K562 (cell line): ENCODE data around the gene SLC22A4. TPM values are rescaled to one million over a fixed set of nuclear protein-coding genes. Genes with fewer than 3 reads are reported as not detected.
A peak's percentile ranks its signal among the peaks of the same experiment; 100 is the strongest.

Source experiments
- KLF13 ChIP-seq: fragments of 450-650 bp; IDR thresholded peaks from 2 replicates; pipeline ENCODE4 v1.6.1; 2016; ENCODE audit warnings: missing genetic modification characterization, low read depth, mild to moderate bottlenecking, missing compliant biosample characterization, moderate library complexity, borderline replicate concordance
- MGA ChIP-seq: fragments of 450-650 bp; IDR thresholded peaks from 2 replicates; pipeline ENCODE4 v1.6.1; 2016; ENCODE audit warnings: mild to moderate bottlenecking, moderate library complexity
- RB1 ChIP-seq: fragments of 450-650 bp; IDR thresholded peaks from 2 replicates; pipeline ENCODE4 v1.6.1; 2017; ENCODE audit warnings: low read depth, mild to moderate bottlenecking
- SMC3 ChIP-seq: conservative IDR thresholded peaks from 2 replicates; pipeline ENCODE4 v1.6.1; 2011; ENCODE audit warnings: low read depth, low read length, improper control_type of control experiment; ENCODE audit not compliant: insufficient read depth
- SNAPC5 ChIP-seq: fragments of 250-450 bp; sonication (Bioruptor Pico); IDR thresholded peaks from 2 replicates; pipeline ENCODE4 v1.8.0; 2021; ENCODE audit warnings: moderate library complexity, mild to moderate bottlenecking, inconsistent platforms
- STAG1 ChIP-seq: sonication (generic); formaldehyde crosslinking; IDR thresholded peaks from 2 replicates; pipeline ENCODE4 v1.5.0; 2020; ENCODE audit warnings: missing genetic modification reagents, borderline replicate concordance
- XRCC3 ChIP-seq: fragments of 450-650 bp; IDR thresholded peaks from 2 replicates; pipeline ENCODE4 v1.6.1; 2017; ENCODE audit warnings: mild to moderate bottlenecking, moderate library complexity
- ZMIZ1 ChIP-seq, 2 experiments: fragments of 150-350 bp in 1 of 2; IDR thresholded peaks; 2 replicates each; pipeline ENCODE4 v1.6.1; 2012 to 2016; ENCODE audit warnings: low read depth in 2 of 2, low read length in 2 of 2, mild to moderate bottlenecking in 1 of 2, moderate library complexity in 1 of 2
- ZNF766 ChIP-seq: fragments of 200-800 bp; sonication (Bioruptor generic); conservative IDR thresholded peaks from 2 replicates; pipeline ENCODE4 v1.6.1; 2016; ENCODE audit warnings: missing genetic modification characterization, missing compliant biosample characterization
- ZNF77 ChIP-seq: fragments of 250-450 bp; sonication (Bioruptor Pico); IDR thresholded peaks from 2 replicates; pipeline ENCODE4 v1.5.0; 2020
- polyA plus RNA-seq, 8 experiments: library from polyadenylated mRNA; depleted of rRNA in 4 of 8; stranded (reverse) in 5 of 8; unstranded in 3 of 8; fragments of >200 nt; fragmentation: Nextera tagmentation in 2 of 8; fragmentation: Illumina TruSeq in 1 of 8; extraction: Ambion mirVana in 2 of 8; extraction: Trizol in 1 of 8; gene quantifications; 2 replicates each; pipeline versions ENCODE4 v1.2.1 to v1.2.3, GENCODE V29; 2011 to 2014; ENCODE audit warnings: inconsistent platforms in 1 of 8, missing spikeins in 1 of 8
- total RNA-seq, 7 experiments: library from RNA; depleted of rRNA in 6 of 7; stranded (reverse); fragments of >200 nt in 6 of 7; fragmentation: Illumina TruSeq in 2 of 7; extraction: Trizol in 2 of 7; gene quantifications; 2 replicates each; pipeline versions ENCODE4 v1.2.1 to v1.2.3, GENCODE V29; 2011 to 2021; ENCODE audit warnings: low replicate concordance in 1 of 7
- TF ChIP-seq, protein P1 (sequence below): fragments of 450-650 bp; formaldehyde crosslinking; IDR thresholded peaks from 2 replicates; pipeline ENCODE4 v1.4.0; 2020; ENCODE audit warnings: mild to moderate bottlenecking, moderate library complexity

Gene SLC22A4
- total and polyA plus RNA-seq, 9 of the 15 experiments (the other 6 are each of a cell fraction or from before 2014, with no cell fraction given) = 2.7 to 9.5 (median 6.2) TPM

DNA sequence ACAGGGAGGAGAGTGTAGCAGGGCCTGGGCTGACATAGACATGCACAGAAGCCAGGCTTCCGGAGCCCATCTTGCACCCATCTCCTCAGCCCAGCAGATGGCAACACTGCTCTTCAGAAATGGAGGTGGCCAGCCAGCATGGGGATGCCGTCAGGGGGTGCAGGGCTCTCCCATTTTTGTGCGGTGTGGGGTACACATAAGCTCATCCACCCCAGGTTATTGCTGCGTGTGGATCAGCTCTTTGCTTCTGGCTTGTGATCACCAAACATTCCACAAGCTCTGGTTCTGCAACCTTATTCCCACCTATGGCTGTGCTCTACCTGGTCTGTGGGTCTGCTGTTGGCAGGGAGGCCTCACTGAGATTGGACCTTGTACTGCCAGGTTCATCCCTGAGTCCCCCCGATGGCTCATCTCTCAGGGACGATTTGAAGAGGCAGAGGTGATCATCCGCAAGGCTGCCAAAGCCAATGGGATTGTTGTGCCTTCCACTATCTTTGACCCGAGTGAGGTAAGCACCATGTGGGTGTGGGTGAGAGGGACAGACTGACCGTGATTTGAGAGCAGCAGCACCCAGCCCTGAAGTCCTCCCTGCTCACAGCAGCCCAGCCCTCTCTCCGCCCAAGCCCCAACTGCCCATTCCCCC, 92.6 kb downstream of the SLC22A4 start (continued):
- TF ChIP-seq, protein P1, sequence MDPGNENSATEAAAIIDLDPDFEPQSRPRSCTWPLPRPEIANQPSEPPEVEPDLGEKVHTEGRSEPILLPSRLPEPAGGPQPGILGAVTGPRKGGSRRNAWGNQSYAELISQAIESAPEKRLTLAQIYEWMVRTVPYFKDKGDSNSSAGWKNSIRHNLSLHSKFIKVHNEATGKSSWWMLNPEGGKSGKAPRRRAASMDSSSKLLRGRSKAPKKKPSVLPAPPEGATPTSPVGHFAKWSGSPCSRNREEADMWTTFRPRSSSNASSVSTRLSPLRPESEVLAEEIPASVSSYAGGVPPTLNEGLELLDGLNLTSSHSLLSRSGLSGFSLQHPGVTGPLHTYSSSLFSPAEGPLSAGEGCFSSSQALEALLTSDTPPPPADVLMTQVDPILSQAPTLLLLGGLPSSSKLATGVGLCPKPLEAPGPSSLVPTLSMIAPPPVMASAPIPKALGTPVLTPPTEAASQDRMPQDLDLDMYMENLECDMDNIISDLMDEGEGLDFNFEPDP = no peak
- no peak for TF ChIP-seq ZNF766
- peak; percentile 60 for TF ChIP-seq RB1
- TF ChIP-seq ZMIZ1 (IDR thresholded peaks at IDR 0.05; ENCODE audit: low read depth in 2 of 2, low read length in 2 of 2) = no peak
- no peak for TF ChIP-seq XRCC3
- TF ChIP-seq MGA = no peak
- TF ChIP-seq SMC3 = peak; percentile 91
- TF ChIP-seq STAG1 (CRISPR knock-in tag) = peak; percentile 66; the same call in 1 of the 2 replicates
- TF ChIP-seq KLF13 (tag) = no peak
- TF ChIP-seq SNAPC5 (CRISPR knock-in tag) = no peak
- TF ChIP-seq ZNF77 (CRISPR knock-in tag) = no peak
